Karpas-422 (cell line): ENCODE measurements around the gene PYROXD2. TPM values are rescaled to one million over a fixed set of nuclear protein-coding genes. Genes with fewer than 3 reads are reported as not detected.

ENCODE experiments used
- DNase-seq: peaks from one replicate; pipeline ENCODE4 v3.0.0-alpha.2; 2015
- H2AFZ ChIP-seq: fragments of 200-600 bp; sonication (generic); 2 replicates; pipeline ENCODE4 v1.6.1; 2014; ENCODE audit warnings: antibody characterized with exemption, low read length, mixed read lengths
- H3K27ac ChIP-seq: fragments of 200-600 bp; sonication (generic); 2 replicates; pipeline ENCODE4 v1.5.1; 2014; ENCODE audit warnings: mild to moderate bottlenecking, low read length, moderate library complexity
- H3K27me3 ChIP-seq: fragments of 200-600 bp; sonication (generic); 2 replicates; pipeline ENCODE4 v1.6.1; 2014; ENCODE audit warnings: low read length, mixed read lengths
- H3K36me3 ChIP-seq: fragments of 200-600 bp; sonication (generic); 2 replicates; pipeline ENCODE4 v1.6.1; 2014; ENCODE audit warnings: low read length, mixed read lengths; ENCODE audit not compliant: insufficient read depth
- H3K4me1 ChIP-seq: fragments of 200-600 bp; sonication (generic); 2 replicates; pipeline ENCODE4 v1.6.1; 2014; ENCODE audit warnings: mild to moderate bottlenecking, low read length, mixed read lengths
- H3K4me2 ChIP-seq: fragments of 200-600 bp; sonication (generic); 2 replicates; pipeline ENCODE4 v1.6.1; 2014; ENCODE audit warnings: low read length, low read depth, mild to moderate bottlenecking; ENCODE audit not compliant: poor library complexity, severe bottlenecking
- H3K4me3 ChIP-seq: fragments of 200-600 bp; sonication (generic); 2 replicates; pipeline ENCODE4 v1.5.1; 2014; ENCODE audit warnings: mild to moderate bottlenecking, antibody characterized with exemption, low read length, mixed read lengths
- H3K79me2 ChIP-seq: fragments of 200-600 bp; sonication (generic); 2 replicates; pipeline ENCODE4 v1.6.1; 2014; ENCODE audit warnings: mild to moderate bottlenecking, low read length, mixed read lengths
- H3K9ac ChIP-seq: fragments of 200-600 bp; sonication (generic); 2 replicates; pipeline ENCODE4 v1.6.0; 2014; ENCODE audit warnings: low read length
- H3K9me2 ChIP-seq: fragments of 200-600 bp; sonication (generic), shearing (Covaris generic); replicated peaks from 2 replicates; pipeline ENCODE4 v1.6.0; 2014; ENCODE audit warnings: mild to moderate bottlenecking, low read length, moderate library complexity; ENCODE audit not compliant: insufficient read depth
- H3K9me3 ChIP-seq: fragments of 300-700, 200-600 bp; sonication (generic); 2 replicates; pipeline ENCODE4 v1.6.1; 2014; ENCODE audit warnings: low read length, mixed read lengths
- H4K20me1 ChIP-seq: fragments of 200-600 bp; sonication (generic); 2 replicates; pipeline ENCODE4 v1.6.1; 2014; ENCODE audit warnings: mild to moderate bottlenecking, antibody characterized with exemption, low read length, low read depth; ENCODE audit not compliant: insufficient read depth
- total RNA-seq: library from RNA; depleted of rRNA; stranded (reverse); fragments of >200 nt; shearing (Covaris generic); gene quantifications from 2 replicates; pipeline ENCODE4 v1.2.3, GENCODE V29; 2014; ENCODE audit warnings: low replicate concordance

Gene PYROXD2
- total RNA-seq, 1 experiment from 2014 or later = 1.2 TPM

DNA sequence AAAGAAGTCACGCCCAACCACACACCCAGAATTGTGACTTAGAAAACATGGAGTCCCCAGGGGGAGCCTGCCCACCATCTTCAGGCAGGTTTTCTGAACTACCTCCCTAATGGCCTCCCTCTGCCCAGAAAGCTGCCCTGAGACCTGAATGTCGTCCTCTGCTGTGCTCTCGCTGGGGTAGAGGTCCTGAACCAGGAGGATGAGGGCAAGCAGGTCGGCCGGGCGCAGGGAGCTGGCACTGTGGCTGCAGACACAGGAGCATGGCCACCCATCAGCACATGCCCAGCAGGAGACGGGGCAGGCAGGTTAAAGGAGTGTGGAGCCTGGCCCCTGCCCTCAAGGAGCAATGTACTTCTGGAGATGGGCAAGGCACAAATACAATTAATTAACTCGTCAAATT is 15.4 kb upstream of the PYROXD2 start:
- no peak overlapping the region for H3K27ac ChIP-seq
- no peak overlapping the region for H3K9ac ChIP-seq
- no peak overlapping the region for H2AFZ ChIP-seq
- H3K9me2 ChIP-seq = no peaks in the 10 kb centered on the region
- H3K36me3 ChIP-seq = peaks cover 5% of the 10 kb centered on the region; the same call in 1 of the 2 replicates
- DNase-seq = no peak
- H3K4me3 ChIP-seq = no peak overlapping the region
- H3K9me3 ChIP-seq = no peaks in the 10 kb centered on the region
- no peaks in the 10 kb centered on the region for H3K4me1 ChIP-seq
- H4K20me1 ChIP-seq = no peaks in the 10 kb centered on the region
- no peaks in the 10 kb centered on the region for H3K27me3 ChIP-seq
- no peak overlapping the region for H3K4me2 ChIP-seq
- H3K79me2 ChIP-seq = no peaks in the 10 kb centered on the region

DNA sequence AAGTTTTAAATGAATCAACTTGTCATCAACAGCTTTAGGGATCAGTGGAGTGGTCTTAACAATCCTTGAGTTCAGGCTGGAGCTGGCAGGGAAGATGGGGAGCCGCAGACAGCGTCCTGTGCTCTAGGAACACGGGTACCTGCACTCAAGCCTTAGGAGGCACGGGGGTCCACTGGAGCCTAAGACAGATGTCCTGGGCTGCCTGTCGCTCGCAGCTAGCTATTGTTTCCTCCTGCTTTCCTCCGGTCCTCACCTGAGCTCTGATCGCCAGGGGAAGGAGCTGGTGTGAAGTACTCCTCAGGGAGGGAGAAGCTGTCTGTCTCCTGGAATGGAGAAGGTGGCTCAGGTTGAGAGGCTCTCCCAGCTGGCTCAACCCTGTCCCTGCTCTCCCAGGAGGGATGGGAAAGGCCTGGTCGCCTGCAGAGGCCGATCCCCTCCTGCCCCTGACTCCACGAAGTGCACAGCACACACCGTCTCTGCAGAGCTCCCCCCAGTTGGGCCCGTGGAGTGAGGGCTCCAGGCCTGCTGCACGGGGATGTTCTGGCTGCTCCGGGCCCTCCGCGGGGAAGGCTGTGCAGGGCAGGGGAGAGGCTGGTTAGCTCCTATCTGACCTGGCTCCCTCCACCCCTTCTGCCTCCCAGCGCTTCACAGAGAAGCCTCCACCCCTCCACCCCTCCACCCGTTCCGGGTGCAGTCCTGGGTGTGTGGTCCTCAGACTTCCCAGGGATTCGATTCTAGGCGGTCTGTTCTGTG is 14.5 kb upstream of the PYROXD2 start:
- H3K9me2 ChIP-seq = no peaks in the 10 kb centered on the region
- no peaks in the 10 kb centered on the region for H3K9me3 ChIP-seq
- no peaks in the 10 kb centered on the region for H3K27me3 ChIP-seq
- no peak overlapping the region for H3K27ac ChIP-seq
- no peak overlapping the region for H3K4me3 ChIP-seq
- no peaks in the 10 kb centered on the region for H4K20me1 ChIP-seq
- no peak overlapping the region for H3K9ac ChIP-seq
- no peak overlapping the region for H3K4me2 ChIP-seq
- H3K36me3 ChIP-seq = no peaks in the 10 kb centered on the region; the same call in 1 of the 2 replicates
- H3K79me2 ChIP-seq = no peaks in the 10 kb centered on the region
- H2AFZ ChIP-seq = no peak overlapping the region
- no peak for DNase-seq
- no peaks in the 10 kb centered on the region for H3K4me1 ChIP-seq

DNA sequence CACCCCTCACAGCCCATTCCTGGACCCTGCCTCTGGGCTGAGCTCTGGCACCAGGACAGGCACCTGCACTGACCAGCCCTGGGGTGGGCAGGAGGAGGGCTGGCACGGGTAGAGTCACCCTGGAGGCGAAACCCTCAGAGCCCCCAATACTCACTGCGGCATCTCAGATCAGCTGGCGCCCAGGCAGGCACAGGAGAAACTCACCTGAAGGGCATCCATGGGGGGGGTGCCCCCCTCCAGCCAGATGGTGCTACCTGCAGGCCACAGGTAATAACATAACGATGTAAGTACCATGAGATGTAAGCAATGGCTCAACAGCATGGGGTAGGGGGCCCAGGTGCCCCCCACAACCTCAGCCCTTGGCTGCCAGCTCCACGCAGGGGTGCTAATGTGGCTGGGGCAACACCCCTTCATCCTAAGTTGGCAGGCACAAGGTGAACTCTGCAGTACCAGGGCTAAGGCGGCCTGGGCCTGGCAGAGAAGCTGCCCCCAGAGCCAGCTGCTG is 12.1 kb upstream of the PYROXD2 start:
- no peak for DNase-seq
- no peaks in the 10 kb centered on the region for H3K27me3 ChIP-seq
- H3K4me2 ChIP-seq = no peak overlapping the region
- H3K27ac ChIP-seq = no peak overlapping the region
- H3K9me2 ChIP-seq = no peaks in the 10 kb centered on the region
- H3K9ac ChIP-seq = no peak overlapping the region
- H3K9me3 ChIP-seq = no peaks in the 10 kb centered on the region
- no peak overlapping the region for H3K4me3 ChIP-seq
- H3K4me1 ChIP-seq = no peaks in the 10 kb centered on the region
- H4K20me1 ChIP-seq = no peaks in the 10 kb centered on the region
- H2AFZ ChIP-seq = no peak overlapping the region
- no peaks in the 10 kb centered on the region for H3K79me2 ChIP-seq
- no peaks in the 10 kb centered on the region for H3K36me3 ChIP-seq

DNA sequence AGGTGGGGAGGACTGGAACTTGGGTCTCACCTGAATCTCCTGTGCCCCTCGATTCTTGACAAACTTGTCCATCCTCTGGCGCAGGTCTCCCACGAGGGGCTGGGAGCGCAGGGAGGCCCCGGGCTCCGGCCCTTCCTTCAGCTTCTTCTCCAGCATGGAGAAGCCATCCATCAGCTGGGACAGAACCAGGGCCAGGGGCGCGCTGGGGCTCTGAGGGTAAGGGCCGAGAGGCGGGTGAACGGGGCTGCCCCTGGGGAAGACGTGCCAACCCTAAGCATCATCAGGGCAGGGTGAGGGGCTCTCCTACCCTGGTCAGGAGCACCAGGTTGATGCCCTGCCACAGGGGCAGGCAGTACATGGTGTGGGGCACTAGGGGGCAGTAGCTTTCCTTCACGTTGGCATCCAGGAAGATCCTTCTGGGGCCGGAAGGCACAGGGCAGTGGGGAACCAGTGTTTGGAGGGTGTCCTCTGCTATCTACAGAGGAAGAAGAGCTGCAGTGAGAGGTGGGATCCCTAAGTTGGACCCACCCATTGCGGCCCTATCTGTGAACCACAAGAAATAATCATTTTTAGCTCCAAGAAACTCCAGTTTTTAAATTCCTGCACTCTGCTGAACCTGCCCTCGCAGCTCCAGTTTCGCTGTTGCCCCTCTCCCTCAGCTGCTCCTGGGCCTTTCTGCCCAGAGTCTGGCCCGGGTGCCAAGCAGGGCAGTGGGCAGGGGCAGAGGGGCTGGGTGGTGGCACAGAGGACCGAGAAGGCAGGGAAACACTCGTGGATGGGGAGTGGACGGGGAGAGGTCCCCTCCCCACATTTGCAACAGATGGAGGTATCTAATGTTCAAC is 10.8 kb upstream of the PYROXD2 start:
- Histone ChIP-seq H3K9me2 (no peaks in the 10 kb centered on the region), H3K27me3 (no peaks in the 10 kb centered on the region), H3K4me2 (no peak overlapping the region), H3K27ac (no peak overlapping the region), H3K79me2 (no peaks in the 10 kb centered on the region), H3K9me3 (no peaks in the 10 kb centered on the region), H3K4me1 (no peaks in the 10 kb centered on the region), H2AFZ (no peak overlapping the region), H4K20me1 (no peaks in the 10 kb centered on the region), H3K4me3 (no peak overlapping the region), H3K9ac (no peak overlapping the region), H3K36me3 (no peaks in the 10 kb centered on the region)
- DNase-seq = peak; percentile 73

DNA sequence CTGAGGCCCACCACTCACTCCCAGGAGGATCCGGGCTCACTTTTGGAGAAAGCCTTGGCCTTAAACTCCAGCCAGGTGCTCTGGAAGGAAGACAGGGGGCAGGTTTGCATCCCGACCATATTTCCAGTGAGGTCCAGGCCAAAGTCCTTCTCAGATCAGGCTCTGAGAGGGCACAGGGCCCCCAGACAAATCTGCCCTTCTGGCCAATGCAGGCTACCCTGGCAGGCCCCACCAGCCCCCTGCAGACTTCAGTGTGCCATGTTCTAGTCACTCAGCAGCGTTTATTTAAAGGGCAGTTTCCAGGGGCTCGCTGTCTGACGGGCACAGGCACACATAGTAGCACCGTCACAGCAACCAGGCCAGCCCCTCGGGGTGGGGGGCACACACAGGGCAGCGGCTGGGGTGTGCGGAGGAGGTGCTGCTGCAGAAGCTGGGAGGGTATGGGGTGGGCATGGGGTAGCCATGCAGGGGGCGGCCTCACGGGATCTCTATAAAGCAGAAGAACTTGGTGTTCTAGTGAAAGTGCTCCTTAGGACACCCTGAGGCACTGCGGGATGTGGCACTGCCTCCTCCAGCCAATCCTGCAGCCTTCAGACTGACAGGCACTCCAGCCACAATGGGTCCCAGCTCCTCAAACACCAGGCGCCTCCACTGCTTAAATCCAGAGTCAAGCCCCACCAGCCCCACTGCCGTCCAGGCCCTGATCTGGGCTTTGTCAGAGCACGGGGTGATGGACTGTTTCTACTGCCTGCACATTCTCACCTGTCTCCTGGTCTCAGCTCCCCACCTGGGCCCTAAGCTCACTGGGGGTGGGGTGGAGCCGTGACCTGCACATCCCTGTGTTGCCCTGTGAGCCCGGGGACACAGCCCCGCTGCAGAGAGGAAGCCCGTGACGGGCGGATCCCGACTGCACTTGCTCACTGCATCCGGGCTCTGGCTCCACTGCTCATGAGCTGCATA is 9.6 kb upstream of the PYROXD2 start:
- Histone ChIP-seq H2AFZ (no peak overlapping the region), H3K27me3 (no peaks in the 10 kb centered on the region), H3K27ac (no peak overlapping the region), H3K36me3 (no peaks in the 10 kb centered on the region), H3K4me3 (no peak overlapping the region), H4K20me1 (no peaks in the 10 kb centered on the region), H3K9ac (no peak overlapping the region), H3K9me3 (no peaks in the 10 kb centered on the region), H3K4me2 (no peak overlapping the region), H3K4me1 (no peaks in the 10 kb centered on the region), H3K9me2 (no peaks in the 10 kb centered on the region), H3K79me2 (no peaks in the 10 kb centered on the region)
- no peak for DNase-seq

DNA sequence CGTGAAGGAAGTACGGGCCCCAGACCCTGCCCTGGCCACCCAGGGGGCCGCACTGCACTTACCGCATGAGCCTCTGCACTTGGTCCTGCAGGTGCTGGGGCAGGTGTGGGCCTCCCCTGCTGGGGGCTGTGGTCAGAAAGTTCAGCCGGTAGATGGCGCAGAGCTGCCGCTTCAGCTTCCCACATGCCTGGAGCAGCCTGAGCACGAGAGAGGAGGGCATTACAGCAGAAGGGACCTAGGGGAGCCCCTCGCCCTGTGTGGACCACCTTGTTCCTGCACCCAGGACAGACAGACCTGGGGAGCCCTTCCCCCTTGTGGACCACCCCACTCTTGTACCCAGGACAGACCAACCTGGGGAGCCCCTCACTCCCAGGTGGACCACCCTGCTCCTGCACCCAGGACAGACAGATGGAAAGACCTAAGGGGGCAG is 8.7 kb upstream of the PYROXD2 start:
- Histone ChIP-seq H3K4me2 (no peak overlapping the region), H4K20me1 (no peaks in the 10 kb centered on the region), H3K9ac (no peak overlapping the region), H3K9me3 (no peaks in the 10 kb centered on the region), H3K27me3 (no peaks in the 10 kb centered on the region), H3K27ac (no peak overlapping the region), H3K4me1 (no peaks in the 10 kb centered on the region), H3K4me3 (no peak overlapping the region), H3K36me3 (no peaks in the 10 kb centered on the region), H3K79me2 (no peaks in the 10 kb centered on the region), H3K9me2 (no peaks in the 10 kb centered on the region), H2AFZ (no peak overlapping the region)
- no peak for DNase-seq

DNA sequence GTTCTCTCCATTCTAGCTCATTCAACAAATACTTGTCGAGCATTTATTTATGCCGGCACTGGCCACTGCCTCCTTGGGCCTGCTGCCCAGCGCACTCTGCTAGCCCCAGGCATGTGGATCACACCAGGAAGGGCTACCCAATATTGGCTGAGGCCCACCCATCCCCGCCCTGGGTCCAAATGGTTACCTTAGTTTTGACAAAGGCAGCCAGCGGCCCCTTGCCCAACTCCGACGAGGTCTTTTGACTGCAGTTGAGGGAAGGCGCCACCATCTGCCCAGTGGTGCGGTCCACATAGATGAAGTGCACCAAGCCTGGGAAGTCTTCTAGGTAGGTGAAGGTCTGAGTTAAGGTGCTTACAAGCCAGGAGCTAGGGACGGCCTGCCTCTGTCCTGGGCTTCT is 7.2 kb upstream of the PYROXD2 start:
- H3K36me3 ChIP-seq = no peaks in the 10 kb centered on the region
- no peaks in the 10 kb centered on the region for H3K4me1 ChIP-seq
- H3K79me2 ChIP-seq = no peaks in the 10 kb centered on the region
- H3K4me2 ChIP-seq = no peak overlapping the region
- no peaks in the 10 kb centered on the region for H3K27me3 ChIP-seq
- DNase-seq = no peak
- H3K9me3 ChIP-seq = no peaks in the 10 kb centered on the region
- H3K9ac ChIP-seq = no peak overlapping the region
- no peak overlapping the region for H3K27ac ChIP-seq
- H2AFZ ChIP-seq = no peak overlapping the region
- no peaks in the 10 kb centered on the region for H4K20me1 ChIP-seq
- no peak overlapping the region for H3K4me3 ChIP-seq
- H3K9me2 ChIP-seq = no peaks in the 10 kb centered on the region
